NCI-H2107 (cell line): Measurements from ENCODE around the gene STK26.
"Not testable (repeated sequence)": the region's sequence is repeated elsewhere in the genome, so short reads cannot be mapped to it uniquely, and the experiment has no call there.

ENCODE experiments used
- DNase-seq: peaks from one replicate; lab custom pipeline; 2025; lab: John Stamatoyannopoulos, UW

STK26 gene

DNA sequence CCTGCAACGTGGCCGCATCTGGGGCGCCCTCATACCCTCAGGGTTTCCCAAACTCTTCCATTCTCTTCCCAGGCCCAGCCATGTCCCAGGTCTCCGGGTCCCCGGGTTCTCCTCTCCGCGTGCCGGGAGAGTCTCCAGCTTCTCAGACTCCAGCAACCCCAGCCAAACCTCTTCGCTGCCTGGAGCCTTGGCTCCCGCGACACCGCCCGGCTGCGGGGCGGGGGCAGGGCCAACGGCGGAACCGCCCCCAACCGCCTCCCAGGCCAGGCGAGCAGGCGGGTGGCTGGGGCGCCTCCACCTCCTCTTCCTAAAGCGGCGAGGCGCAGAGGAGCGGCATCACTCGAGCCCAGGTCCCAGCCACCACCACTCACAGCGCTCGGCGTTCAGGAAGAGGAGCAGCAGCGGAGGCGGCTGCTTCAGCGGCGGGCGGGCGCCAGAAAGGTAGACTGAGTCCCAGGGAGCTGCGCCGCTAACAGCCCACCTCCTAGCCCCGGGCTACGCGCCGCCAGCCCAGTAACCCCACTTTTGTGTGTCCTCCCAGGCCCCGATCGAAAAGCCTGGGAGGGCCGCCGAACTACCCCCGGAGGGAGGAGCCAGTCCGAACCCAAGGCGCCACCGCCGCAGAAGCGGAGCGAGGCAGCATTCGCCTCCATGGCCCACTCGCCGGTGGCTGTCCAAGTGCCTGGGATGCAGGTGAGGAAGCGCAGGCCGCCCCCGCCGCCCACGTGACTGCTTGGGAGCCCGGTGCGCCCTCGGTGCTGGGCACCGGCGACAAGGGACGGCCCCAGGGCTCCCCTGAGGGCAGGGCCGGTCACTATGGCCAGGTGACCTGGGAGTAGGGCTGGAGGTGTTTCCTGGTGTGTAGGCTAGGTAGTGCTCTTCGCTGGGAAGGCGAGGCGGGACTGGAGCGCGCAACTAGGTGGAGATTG is at the start of gene STK26:
TSS of gene STK26 (plus strand) at position 336 of the 929 bp plus-strand sequence. CDS start at position 652, 316 bp downstream.
- DNase-seq, result peak; percentile 25

DNA sequence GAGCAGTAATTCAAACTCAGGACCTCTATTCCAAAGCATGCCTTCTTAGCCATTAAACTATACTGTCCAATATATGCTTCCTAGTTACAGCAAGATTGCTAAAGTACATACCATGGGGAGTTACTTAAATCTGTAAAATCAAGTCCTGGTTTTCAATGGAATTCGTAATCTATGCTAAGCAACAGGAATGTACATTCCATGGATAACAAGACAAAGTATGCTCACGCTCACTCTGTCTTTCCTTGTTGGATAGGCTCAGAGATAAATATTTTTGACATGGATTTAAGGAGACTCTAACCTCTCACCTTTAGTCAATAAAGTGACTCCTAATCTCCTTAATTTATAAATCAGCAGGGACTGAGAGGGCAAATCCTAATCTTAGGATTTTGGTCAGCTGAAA is 47.3 kb upstream of the STK26 start:
- DNase-seq, result no peak

DNA sequence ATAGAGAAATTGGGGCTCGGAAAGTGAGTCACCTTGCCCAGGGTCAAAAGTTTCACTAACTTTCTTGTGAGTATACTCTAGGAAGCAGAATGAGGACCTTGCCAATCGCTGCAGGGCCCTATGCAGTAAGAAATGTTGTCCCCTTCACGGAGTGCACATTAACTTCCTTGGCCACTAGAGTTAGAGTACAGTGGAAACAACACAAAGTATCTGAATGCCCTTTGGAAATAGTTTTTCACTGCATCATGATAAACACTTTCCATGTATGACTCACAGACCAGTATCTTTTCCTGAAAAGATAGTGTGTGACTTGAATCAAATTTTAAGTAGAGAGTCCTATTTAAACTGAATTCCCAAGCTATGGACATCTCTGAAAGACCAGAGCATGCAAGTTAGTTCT is 45.5 kb upstream of the STK26 start:
- no peak for DNase-seq

DNA sequence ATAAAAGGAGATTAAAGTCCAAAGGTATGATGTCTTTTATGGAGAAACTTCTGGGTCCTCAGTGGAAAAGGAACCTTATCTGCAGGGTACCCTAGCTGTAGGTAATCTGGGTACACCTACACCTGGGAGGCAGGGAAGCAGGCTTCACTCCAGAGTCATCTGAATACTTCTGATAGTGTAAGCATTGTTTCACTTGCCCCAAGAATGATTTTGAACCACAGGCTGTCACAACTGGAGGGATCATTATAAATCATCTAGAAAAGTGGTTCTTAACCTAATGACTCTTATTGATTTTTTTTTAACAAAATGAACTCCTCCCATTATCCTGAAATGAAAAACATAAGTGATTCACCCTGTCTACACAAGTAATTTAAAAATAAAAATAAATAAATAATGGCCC is 44.0 kb upstream of the STK26 start:
- no peak for DNase-seq

DNA sequence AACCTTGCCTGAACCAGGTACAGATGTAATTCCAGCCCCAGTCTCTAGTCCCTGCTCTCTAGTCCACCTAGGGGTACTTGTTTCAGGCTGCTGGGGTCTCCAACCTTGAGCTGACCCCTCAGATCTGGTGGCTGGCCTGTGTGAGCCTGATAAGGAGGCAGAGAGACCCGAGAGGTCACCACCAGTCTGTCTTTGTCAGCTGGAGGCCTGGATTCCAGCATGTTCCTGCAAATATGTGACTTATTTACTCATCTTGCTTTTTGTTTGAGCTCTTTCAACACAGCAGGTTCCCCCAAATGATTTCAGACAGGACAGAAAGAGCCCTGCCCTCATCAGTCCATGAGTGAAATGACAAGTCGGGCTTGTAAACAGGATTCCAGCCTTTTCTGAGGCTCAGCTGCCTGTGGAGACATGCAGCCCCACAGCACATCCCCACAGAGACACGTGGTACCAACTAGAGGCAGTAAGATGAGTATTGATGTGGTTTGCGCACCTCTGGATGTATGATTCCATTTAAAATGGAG is 37.5 kb upstream of the STK26 start:
- no peak for DNase-seq

DNA sequence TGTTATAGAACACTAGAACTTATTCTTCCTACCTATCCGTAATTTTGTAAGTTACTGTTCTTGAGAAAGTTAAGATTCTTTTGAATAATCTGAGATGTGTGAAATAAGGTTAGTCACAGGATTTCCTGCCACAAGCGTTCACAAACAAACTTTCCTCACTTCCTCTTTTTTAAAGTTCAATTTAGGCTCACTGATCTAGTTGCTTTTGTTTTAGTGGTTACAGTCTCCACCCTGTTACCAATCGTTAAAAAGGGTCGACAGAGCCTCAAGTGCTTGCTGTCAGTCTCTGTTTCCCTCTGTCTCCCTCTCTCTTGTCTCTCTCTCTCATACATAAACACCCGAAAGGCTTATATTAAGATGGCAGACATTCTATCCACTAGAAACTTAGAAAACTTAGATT is 35.9 kb upstream of the STK26 start:
- no peak for DNase-seq

DNA sequence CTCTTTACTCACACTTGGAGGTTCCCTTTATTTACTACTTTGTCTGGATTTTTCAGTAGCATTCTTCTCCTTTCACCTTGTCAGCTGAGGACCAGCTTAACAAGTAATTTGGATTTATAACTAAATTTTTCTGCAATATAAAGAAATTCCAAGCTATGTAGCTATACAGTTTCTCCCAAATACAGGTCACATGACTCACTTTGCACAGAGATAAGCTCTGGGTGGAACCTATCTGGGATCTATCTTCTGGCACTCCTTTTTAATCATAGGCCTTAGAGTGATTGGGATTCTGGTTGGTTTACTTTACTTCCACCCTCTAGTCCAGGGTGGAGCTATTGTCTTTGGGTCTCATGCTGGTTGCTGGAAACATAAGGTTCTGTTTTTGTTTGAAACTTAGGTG is 34.9 kb upstream of the STK26 start:
- no peak for DNase-seq

DNA sequence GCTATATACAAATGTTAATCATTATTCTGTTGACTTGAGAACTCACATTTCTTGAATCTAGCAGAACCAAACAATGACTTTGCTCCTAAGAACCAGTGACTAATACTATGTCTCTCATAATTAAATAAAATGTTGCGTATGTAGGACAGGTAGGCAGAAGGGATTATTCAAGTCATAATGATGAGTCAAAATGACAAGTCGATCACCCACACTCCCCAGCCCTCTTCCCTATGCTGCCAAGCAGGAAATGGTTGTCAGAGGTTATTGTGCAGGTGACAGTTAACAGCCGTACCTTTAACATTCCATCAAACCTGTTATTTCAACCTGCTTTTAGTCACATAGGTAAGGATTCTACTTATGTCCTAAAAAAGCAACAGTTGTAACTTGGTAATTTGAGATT is 22.0 kb upstream of the STK26 start:
- DNase-seq, result no peak

DNA sequence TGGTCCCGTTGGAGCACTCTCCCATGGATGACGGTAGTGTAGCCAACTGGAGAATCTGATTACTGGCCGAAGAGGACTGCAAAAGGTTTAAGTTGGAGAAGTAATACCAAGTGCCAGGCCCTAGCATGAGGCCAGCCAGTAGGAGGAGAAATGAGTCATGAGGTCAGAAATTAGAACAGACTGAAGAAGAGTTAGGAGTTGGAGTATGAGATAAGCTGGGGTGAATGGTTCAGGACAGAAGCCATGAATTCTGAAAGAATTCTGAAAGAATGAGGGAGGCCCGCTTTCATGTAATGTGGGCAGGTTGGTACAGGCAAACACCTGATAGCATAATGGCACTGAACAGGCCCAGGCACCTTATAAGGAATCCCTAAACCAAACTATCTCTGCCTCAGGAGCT is 18.4 kb upstream of the STK26 start:
- no peak for DNase-seq

DNA sequence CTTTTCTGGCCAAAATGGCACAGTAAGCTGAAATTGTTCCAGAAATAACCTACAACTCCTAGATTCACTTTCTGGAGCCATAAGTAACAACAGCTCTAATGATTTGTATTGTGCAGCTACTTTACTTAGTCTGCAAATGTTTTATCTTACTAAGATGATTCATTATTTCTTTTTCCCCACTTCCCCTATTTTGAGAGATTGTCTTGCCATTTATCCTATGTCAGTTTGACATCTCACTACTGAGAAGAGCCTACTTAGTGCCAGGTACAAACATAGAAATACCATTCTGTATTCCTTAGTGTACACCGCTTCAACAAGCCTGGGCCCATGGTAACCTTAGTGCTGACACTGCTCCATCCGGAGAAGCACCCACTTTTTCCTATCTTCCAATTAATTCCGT is 13.8 kb upstream of the STK26 start:
- DNase-seq, result no peak

DNA sequence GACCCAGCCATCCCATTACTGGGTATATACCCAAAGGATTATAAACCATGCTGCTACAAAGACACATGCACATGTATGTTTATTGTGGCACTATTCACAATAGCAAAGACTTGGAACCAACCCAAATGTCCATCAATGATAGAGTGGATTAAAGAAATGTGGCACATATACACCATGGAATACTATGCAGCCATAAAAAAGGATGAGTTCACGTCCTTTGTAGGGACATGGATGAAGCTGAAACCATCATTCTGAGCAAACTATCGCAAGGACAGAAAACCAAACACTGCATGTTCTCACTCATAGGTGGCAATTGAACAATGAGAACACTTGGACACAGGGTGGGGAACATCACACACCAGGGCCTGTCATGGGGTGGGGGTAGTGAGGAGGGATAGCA is 12.9 kb upstream of the STK26 start:
- not testable (repeated sequence) for DNase-seq

DNA sequence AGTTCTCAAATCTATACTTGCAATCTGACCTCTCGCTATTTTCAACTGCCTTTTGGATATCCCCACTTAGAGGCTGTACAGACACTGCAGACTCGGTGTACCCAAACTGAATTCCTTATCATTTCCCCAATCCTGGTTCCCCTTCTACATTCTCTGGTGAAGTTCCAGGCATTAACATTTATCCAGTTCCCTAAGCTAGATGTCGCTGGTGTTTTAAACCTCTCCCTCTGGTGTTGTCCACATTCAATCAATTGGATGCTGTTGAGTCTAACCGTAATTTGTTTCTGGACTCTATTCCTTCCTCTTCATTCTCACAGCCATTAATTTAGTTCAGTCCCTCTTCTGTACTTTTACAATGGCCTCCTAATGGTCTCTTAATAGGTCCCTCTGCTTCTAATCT is 7.2 kb upstream of the STK26 start:
- no peak for DNase-seq

DNA sequence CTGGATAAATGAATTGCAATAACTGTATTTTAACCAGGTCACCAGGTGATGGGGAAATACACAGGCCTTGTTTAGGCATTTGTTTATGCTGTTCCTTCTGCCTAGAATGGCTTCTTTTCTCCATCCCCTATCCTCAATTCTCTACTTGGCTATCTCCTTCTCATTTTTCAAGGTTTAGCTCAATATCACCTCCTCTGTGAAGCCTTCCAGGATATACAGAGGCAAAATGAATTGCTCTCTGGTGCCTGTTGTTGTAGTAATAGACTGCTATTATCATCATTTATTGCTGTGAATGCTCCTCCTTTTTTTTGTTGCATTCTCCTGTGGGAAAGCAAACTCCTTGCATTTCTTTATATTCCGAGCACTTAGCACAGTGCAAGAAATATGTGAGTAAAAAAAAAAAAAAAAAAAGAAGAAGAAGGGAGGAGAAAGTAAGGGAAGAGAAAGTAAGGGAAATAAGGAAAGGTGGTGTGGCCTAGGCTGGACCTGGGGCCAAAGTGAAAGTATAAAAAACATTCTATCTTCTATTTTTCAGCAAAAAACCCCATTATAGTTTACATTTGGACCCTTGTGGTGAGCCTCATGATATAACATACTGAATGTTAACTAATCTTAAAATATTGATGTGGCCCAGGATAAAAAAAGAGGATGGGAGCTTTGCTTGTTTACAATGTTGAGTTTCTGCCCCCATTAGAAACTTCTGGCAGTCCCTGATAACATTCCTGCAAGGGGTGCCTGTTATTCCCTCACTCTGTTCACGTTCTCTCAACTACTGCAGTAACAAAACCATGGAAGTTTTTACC is 6.3 kb upstream of the STK26 start:
- DNase-seq, result no peak

DNA sequence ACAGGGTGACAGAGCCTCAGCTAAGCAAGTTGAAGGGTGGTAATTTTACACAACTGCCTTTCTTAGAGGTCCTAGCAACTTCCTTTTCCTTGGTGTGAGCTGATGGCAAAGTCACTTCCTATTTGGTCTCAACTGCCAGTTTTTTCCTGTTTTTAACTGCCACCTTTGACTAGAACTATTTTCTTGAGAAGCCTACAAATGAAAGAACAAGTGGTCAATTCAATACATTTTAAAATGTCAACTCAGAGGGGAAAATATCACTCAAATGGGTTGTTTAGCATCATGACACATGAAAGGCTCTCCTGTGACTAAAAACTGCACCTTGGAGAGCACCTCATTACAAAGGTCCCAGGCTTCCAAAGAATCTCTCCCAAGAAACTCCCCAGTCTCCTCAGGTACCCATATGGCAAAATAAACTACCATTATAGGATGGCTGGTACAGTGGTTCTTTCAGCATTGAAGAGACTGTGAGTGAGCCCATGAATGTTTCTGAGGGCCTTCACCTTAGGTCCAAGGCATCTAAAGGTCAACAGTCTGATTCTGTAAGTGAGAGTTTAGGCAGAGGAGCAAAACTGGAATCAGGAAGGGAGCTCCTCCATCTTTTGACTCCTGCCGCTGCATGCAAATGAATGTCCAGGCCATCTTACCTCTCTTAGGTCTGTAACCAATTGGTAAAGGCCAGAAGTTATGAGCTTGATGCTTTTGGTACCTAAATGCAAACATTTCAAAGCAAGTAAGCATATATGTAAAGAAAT is 5.5 kb upstream of the STK26 start:
- no peak for DNase-seq

DNA sequence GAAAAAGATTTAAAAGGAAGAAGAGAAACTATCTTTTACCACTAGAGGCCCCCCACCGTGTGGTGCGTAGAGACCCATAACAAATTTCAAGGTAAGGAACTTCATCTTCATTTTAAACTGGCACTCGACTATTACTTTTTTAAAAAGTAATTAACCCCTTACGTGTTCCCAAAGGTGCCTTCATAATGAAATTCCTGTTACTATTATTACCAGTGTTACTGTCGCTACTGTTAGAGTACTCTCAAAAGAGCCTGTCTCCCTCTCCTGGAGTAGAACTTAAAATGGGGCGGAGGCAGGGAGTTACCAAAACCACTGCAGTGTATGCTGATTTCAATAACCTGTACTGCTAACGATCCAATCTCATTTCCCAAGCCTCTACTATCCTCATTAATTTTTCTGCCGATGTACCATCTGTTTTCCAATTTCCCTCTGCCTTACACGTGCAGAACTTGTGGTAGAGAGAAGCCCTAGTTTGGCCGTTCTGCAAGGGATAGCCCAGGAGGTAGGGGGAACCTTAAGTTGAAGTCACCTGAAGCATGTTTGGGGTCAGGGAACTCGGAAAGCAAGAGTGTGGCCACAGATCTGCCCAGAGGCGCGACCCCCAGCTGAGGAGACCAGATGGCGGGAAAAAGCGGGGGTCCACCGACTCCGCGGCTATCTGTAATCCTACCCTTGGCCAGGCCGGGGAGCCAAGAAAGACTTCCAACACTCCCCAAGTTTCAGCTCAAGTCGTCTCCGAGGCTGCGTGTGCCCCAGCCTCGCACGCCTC is 720 bp upstream of the STK26 start:
- no peak for DNase-seq

DNA sequence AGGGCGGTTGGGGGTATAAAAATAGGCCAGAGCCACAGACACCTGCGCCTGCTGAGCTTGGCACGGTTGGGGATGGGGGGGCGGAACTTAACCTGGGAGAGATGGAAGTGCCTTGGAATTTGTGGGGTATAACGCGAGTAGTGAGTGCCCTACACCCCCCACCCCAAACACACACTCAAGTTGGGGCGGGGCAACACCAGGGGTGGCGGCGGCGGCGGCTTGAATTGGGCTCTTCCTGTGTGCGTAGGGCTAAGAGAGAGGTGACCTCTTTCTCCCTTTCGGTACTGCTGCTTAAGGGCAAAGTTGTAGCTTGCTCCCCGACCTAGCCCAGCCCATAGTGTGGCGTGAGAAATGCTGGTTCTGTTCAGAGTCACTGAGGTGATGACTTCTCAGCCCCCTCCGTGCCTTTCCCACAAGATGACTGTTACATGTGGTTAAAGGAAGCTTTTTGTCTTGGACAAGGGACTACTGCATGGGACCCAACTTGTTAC is 839 bp downstream of the STK26 start:
- DNase-seq, result no peak

DNA sequence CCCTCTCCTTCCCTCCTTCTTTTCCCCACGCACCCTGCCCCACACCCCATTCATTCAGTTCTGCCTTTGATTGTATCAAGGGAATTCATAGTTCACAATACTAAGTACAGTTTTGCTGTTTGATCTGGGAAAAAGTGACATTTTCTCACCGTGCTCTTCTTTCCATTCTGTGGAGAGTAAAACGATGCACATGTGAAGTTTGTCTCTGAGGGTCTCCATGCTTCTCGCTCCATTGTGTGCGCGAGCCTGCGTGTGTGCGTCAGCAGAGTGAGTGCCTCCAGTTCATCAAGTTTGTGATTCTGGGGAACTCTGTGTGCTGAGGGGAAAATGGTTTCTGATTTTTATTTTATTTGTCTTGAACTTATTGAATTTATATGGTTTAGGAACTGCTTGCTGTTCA is 1.9 kb downstream of the STK26 start:
- DNase-seq, result no peak

DNA sequence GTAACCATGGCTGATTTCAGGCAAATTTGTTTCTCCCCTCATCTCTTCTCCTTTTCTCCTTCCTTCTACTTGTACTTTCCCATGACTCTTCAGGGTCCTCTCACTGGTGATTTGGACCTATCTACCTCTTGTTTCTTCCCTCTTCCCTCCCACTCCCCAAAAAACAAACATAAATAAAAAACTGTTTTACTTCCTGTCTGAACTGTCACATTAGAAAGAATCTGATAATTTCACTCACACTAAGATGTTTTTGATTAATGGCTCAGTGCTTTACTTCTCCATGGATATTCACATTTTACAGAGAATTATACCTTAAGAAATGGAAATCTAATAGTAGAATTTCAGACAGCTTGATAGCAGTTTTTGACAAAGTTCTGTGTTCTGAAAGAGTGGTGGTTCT is 7.2 kb downstream of the STK26 start:
- DNase-seq, result no peak

DNA sequence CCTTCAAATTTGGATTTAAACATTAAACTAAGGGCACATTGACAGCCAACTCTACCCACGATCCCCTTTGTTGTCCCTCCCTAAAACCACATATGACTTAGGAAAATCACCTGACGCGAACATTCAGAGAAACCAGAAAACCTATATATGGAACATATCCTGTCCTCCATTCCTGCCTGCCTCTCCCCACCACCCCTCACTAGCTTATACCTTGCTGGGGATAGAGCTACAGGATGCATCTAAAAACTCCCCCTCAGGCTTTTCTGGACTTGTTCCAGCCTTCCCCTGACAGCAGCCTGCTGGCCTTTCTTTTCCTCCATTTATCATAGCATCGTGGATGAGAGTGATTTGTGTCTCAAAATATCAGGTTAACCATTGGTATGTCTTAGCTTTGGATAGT is 8.8 kb downstream of the STK26 start:
- DNase-seq, result no peak

DNA sequence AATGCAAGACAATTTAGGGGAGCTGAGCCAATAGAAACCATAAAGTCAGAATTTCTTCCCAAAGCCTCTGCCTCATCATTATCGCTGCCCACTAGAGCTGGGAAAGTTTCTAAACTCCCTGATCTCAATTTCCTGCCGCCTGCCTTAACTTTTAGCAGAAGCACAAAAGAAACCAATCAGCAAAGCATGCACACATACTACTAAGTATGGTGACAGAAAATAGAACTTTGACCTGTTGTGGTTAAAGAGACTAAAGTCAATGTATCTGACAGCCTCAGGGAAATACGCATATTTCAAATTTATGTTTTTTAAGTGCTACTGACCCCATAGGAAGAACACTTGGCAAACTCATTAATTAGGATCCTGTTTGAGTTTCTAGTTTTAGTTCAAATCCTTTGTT is 10.1 kb downstream of the STK26 start:
- DNase-seq, result no peak

DNA sequence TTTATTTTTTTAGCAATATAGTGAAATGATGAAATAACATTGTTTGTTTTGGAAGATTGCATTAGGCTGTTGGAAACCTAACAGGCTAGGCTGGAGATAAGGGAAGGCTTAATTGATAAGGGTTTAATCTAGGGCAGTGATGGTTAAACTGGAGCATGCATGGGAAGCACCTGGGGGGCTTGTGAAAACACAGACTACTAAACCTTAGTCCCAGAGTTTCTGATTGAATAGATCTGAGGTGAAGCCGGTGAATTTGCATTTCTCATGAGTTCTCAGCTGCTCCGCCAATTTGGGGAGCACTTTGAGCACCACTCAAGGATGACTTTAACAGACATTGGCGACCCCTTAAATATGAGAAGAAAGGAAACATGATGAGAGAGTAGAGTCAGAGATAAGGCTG is 11.5 kb downstream of the STK26 start:
- no peak for DNase-seq
